Measurements from ENCODE around the gene RC3H1.

GRCh38 chr1:174052621-174053020 lies 30.5 kb upstream of the RC3H1 start:
- TF ChIP-seq ELF3 (CRISPR knock-in tag; IDR thresholded peaks at IDR 0.05) (no peak), NCOA1 (CRISPR knock-in tag; IDR thresholded peaks at IDR 0.05) (no peak), STAT5B (CRISPR knock-in tag; IDR thresholded peaks at IDR 0.05) (no peak), ZFYVE20 (CRISPR knock-in tag; IDR thresholded peaks at IDR 0.05; ENCODE audit: borderline replicate concordance, low read depth) (no peak), POLR2AphosphoS2 (IDR thresholded peaks at IDR 0.05; ENCODE audit: low read depth, low read length) (no peak), TRIM22 (IDR thresholded peaks at IDR 0.05) (no peak), JUND (CRISPR knock-in tag; IDR thresholded peaks at IDR 0.05) (no peak), ATF7 (IDR thresholded peaks at IDR 0.05) (no peak), ATF7 (CRISPR knock-in tag; IDR thresholded peaks at IDR 0.05) (no peak), TCF12 (IDR thresholded peaks at IDR 0.05) (no peak), TCF12 (CRISPR knock-in tag; IDR thresholded peaks at IDR 0.05) (no peak), PREB (CRISPR knock-in tag; IDR thresholded peaks at IDR 0.05) (no peak)
- TF ChIP-seq, protein P1, sequence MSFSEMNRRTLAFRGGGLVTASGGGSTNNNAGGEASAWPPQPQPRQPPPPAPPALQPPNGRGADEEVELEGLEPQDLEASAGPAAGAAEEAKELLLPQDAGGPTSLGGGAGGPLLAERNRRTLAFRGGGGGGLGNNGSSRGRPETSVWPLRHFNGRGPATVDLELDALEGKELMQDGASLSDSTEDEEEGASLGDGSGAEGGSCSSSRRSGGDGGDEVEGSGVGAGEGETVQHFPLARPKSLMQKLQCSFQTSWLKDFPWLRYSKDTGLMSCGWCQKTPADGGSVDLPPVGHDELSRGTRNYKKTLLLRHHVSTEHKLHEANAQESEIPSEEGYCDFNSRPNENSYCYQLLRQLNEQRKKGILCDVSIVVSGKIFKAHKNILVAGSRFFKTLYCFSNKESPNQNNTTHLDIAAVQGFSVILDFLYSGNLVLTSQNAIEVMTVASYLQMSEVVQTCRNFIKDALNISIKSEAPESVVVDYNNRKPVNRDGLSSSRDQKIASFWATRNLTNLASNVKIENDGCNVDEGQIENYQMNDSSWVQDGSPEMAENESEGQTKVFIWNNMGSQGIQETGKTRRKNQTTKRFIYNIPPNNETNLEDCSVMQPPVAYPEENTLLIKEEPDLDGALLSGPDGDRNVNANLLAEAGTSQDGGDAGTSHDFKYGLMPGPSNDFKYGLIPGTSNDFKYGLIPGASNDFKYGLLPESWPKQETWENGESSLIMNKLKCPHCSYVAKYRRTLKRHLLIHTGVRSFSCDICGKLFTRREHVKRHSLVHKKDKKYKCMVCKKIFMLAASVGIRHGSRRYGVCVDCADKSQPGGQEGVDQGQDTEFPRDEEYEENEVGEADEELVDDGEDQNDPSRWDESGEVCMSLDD (CRISPR knock-in tag; IDR thresholded peaks at IDR 0.05; ENCODE audit: borderline replicate concordance), result no peak
- TF ChIP-seq, protein P2, sequence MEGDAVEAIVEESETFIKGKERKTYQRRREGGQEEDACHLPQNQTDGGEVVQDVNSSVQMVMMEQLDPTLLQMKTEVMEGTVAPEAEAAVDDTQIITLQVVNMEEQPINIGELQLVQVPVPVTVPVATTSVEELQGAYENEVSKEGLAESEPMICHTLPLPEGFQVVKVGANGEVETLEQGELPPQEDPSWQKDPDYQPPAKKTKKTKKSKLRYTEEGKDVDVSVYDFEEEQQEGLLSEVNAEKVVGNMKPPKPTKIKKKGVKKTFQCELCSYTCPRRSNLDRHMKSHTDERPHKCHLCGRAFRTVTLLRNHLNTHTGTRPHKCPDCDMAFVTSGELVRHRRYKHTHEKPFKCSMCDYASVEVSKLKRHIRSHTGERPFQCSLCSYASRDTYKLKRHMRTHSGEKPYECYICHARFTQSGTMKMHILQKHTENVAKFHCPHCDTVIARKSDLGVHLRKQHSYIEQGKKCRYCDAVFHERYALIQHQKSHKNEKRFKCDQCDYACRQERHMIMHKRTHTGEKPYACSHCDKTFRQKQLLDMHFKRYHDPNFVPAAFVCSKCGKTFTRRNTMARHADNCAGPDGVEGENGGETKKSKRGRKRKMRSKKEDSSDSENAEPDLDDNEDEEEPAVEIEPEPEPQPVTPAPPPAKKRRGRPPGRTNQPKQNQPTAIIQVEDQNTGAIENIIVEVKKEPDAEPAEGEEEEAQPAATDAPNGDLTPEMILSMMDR (CRISPR knock-in tag; IDR thresholded peaks at IDR 0.05), result no peak

Data from HepG2 (cell line).